GM23338 (cell line): ENCODE results near the gene REEP3. TPM values are rescaled to one million over a fixed set of nuclear protein-coding genes. Genes with fewer than 3 reads are reported as not detected.

Experiments used
- ATAC-seq: fragments of 200-7000 bp; cut with Tn5 transposase; 3 replicates; pipeline ENCODE4 v1.9.1; 2020
- DNase-seq: peaks from one replicate; pipeline ENCODE4 v3.0.0-alpha.2; 2015; ENCODE audit warnings: low spot score
- H2AFZ ChIP-seq: fragments of 200-600 bp; sonication (generic); 2 replicates; pipeline ENCODE4 v1.8.0; 2016; ENCODE audit warnings: antibody characterized with exemption, mild to moderate bottlenecking, moderate library complexity
- H3F3A ChIP-seq: fragments of 200-600 bp; sonication (generic); replicated peaks from 2 replicates; pipeline ENCODE4 v1.8.0; 2017; ENCODE audit warnings: antibody characterized with exemption, mixed run types, low read depth
- H3K27ac ChIP-seq: fragments of 200-600 bp; sonication (generic); 2 replicates; pipeline ENCODE4 v1.6.1; 2016; ENCODE audit warnings: low read depth
- H3K27me3 ChIP-seq: fragments of 200-600 bp; sonication (generic); 2 replicates; pipeline ENCODE4 v1.8.0; 2016; ENCODE audit warnings: mild to moderate bottlenecking, mixed run types, moderate library complexity; ENCODE audit not compliant: insufficient read depth
- H3K36me3 ChIP-seq: fragments of 200-600 bp; sonication (generic); 2 replicates; pipeline ENCODE4 v1.8.0; 2016; ENCODE audit warnings: mild to moderate bottlenecking; ENCODE audit not compliant: insufficient read depth
- H3K4me1 ChIP-seq: fragments of 200-600 bp; sonication (generic); 2 replicates; pipeline ENCODE4 v1.8.0; 2016; ENCODE audit warnings: mild to moderate bottlenecking, moderate library complexity; ENCODE audit not compliant: insufficient read depth
- H3K4me2 ChIP-seq: fragments of 200-600 bp; sonication (generic); 2 replicates; pipeline ENCODE4 v1.7.1; 2017; ENCODE audit warnings: mixed run types
- H3K4me3 ChIP-seq: fragments of 200-600 bp; sonication (generic); 2 replicates; pipeline ENCODE4 v1.6.1; 2016; ENCODE audit warnings: mixed run types
- H3K79me2 ChIP-seq: fragments of 200-600 bp; sonication (generic); replicated peaks from 2 replicates; pipeline ENCODE4 v1.8.0; 2017; ENCODE audit warnings: mild to moderate bottlenecking; ENCODE audit not compliant: insufficient read depth
- H3K9me2 ChIP-seq: fragments of 200-600 bp; sonication (generic); 2 replicates; pipeline ENCODE4 v1.8.0; 2017; ENCODE audit not compliant: insufficient read depth
- H4K20me1 ChIP-seq: fragments of 200-600 bp; sonication (generic); replicated peaks from 2 replicates; pipeline ENCODE4 v1.8.0; 2017; ENCODE audit warnings: mild to moderate bottlenecking; ENCODE audit not compliant: insufficient read depth
- H3K27ac Mint-ChIP-seq: 2 replicates; pipeline ENCODE4 v1.8.0; 2020; ENCODE audit warnings: inconsistent platforms, mild to moderate bottlenecking, moderate library complexity, mixed read lengths
- H3K27me3 Mint-ChIP-seq: 3 replicates; pipeline ENCODE4 v1.8.0; 2022; ENCODE audit warnings: low read depth, mild to moderate bottlenecking, moderate library complexity, mixed read lengths, inconsistent platforms; ENCODE audit not compliant: insufficient read depth, poor library complexity
- H3K36me3 Mint-ChIP-seq: 3 replicates; pipeline ENCODE4 v1.8.0; 2021; ENCODE audit warnings: low read depth, mild to moderate bottlenecking, inconsistent platforms, moderate library complexity, mixed read lengths
- H3K4me1 Mint-ChIP-seq: 3 replicates; pipeline ENCODE4 v1.8.0; 2020; ENCODE audit warnings: mild to moderate bottlenecking, inconsistent platforms, mixed read lengths
- H3K4me3 Mint-ChIP-seq: 3 replicates; pipeline ENCODE4 v1.8.0; 2021; ENCODE audit warnings: moderate library complexity, mild to moderate bottlenecking, inconsistent platforms, mixed read lengths
- H3K9me3 Mint-ChIP-seq: 3 replicates; pipeline ENCODE4 v1.8.0; 2020; ENCODE audit warnings: moderate library complexity, mild to moderate bottlenecking, inconsistent platforms, mixed read lengths
- CREB1 ChIP-seq: fragments of 250-450 bp; sonication (Bioruptor Pico); IDR thresholded peaks from 2 replicates; pipeline ENCODE4 v1.5.0; 2020; ENCODE audit warnings: low read depth, mild to moderate bottlenecking, moderate library complexity
- ETS1 ChIP-seq: IDR thresholded peaks from 2 replicates; pipeline ENCODE4 v1.6.1; 2016; ENCODE audit warnings: antibody characterized with exemption
- EZH2 ChIP-seq: fragments of 200-600 bp; sonication (generic); IDR thresholded peaks from one replicate; pipeline ENCODE4 v1.8.0; 2017; ENCODE audit warnings: antibody characterized with exemption, mild to moderate bottlenecking, low read depth; ENCODE audit not compliant: unreplicated experiment
- EZH2phosphoT487 ChIP-seq: fragments of 200-600 bp; sonication (generic); IDR thresholded peaks from one replicate; pipeline ENCODE4 v1.8.1; 2018; ENCODE audit warnings: antibody characterized with exemption; ENCODE audit not compliant: unreplicated experiment
- JUNB ChIP-seq: IDR thresholded peaks from one replicate; pipeline ENCODE4 v1.6.1; 2016; ENCODE audit warnings: antibody characterized with exemption; ENCODE audit not compliant: unreplicated experiment
- NANOG ChIP-seq: IDR thresholded peaks from 2 replicates; pipeline ENCODE4 v1.6.1; 2016; ENCODE audit warnings: antibody characterized with exemption, borderline replicate concordance
- POLR2AphosphoS5 ChIP-seq: IDR thresholded peaks from 2 replicates; pipeline ENCODE4 v1.6.1; 2016; ENCODE audit warnings: antibody characterized with exemption, low read depth
- STAT1 ChIP-seq: IDR thresholded peaks from one replicate; pipeline ENCODE4 v1.6.1; 2016; ENCODE audit warnings: antibody characterized with exemption; ENCODE audit not compliant: unreplicated experiment
- ZNF114 ChIP-seq: fragments of 250-450 bp; sonication (Bioruptor Pico); IDR thresholded peaks from 2 replicates; pipeline ENCODE4 v1.5.0; 2020; ENCODE audit warnings: mild to moderate bottlenecking, moderate library complexity
- ZNF331 ChIP-seq: fragments of 250-450 bp; sonication (Bioruptor Pico); IDR thresholded peaks from 2 replicates; pipeline ENCODE4 v1.5.0; 2020; ENCODE audit warnings: low read depth, mild to moderate bottlenecking, moderate library complexity
- ZNF462 ChIP-seq: fragments of 250-450 bp; sonication (Bioruptor Pico); IDR thresholded peaks from 2 replicates; pipeline ENCODE4 v1.5.0; 2020; ENCODE audit warnings: mild to moderate bottlenecking, moderate library complexity
- polyA plus RNA-seq: library from polyadenylated mRNA; unstranded; fragments of >200 nt; fragmentation: Nextera tagmentation; extraction: Ambion mirVana; gene quantifications from 2 replicates; pipeline ENCODE4 v1.2.1, GENCODE V29; 2016
- total RNA-seq: library from RNA; depleted of rRNA; stranded (reverse); fragments of >200 nt; shearing (Covaris generic); gene quantifications from 2 replicates; pipeline ENCODE4 v1.2.3, GENCODE V29; 2014
- TF ChIP-seq, protein P1 (sequence below), 2 experiments: fragments of 200-600 bp in 1 of 2; sonication (generic) in 1 of 2; conservative IDR thresholded peaks; 2 replicates each; pipeline versions ENCODE4 v1.5.1 to v1.6.1; 2016 to 2017; ENCODE audit warnings: antibody characterized with exemption in 2 of 2, low read depth in 2 of 2, mild to moderate bottlenecking in 2 of 2, moderate library complexity in 1 of 2
- TF ChIP-seq, protein P2 (sequence below): IDR thresholded peaks from one replicate; pipeline ENCODE4 v1.6.1; 2018; ENCODE audit warnings: antibody characterized with exemption; ENCODE audit not compliant: unreplicated experiment

Gene REEP3
- total and polyA plus RNA-seq, 2 experiments from 2014 or later = 29.5 to 48.7 TPM

GRCh38 chr10:63591600-63592379 is 70.6 kb downstream of the REEP3 start:
- DNase-seq = no peak

More at GRCh38 chr10:63591600-63592379, 70.6 kb downstream of the REEP3 start:
- H2AFZ ChIP-seq = no peak overlapping the region
- H3K79me2 ChIP-seq = peaks cover 24% of the 10 kb centered on the region; the same call in 1 of the 2 replicates
- Mint-ChIP-seq H3K4me3 (no peak overlapping the region), H3K27ac (peak overlapping the region; percentile 78; the same call in 1 of the 2 replicates), H3K9me3 (no peaks in the 10 kb centered on the region), H3K36me3 (peaks cover 5% of the 10 kb centered on the region; the same call in 2 of the 3 replicates), H3K4me1 (no peaks in the 10 kb centered on the region; the same call in 1 of the 3 replicates), H3K27me3 (peaks cover 2% of the 10 kb centered on the region)
- no peaks in the 10 kb centered on the region for H4K20me1 ChIP-seq
- no peaks in the 10 kb centered on the region for H3K9me2 ChIP-seq
- H3K27me3 ChIP-seq = no peaks in the 10 kb centered on the region
- peak overlapping the region; percentile 3; the same call in 1 of the 2 replicates for H3K27ac ChIP-seq
- ATAC-seq = no peak
- TF ChIP-seq ZNF331 (CRISPR knock-in tag) = no peak
- TF ChIP-seq, protein P1, sequence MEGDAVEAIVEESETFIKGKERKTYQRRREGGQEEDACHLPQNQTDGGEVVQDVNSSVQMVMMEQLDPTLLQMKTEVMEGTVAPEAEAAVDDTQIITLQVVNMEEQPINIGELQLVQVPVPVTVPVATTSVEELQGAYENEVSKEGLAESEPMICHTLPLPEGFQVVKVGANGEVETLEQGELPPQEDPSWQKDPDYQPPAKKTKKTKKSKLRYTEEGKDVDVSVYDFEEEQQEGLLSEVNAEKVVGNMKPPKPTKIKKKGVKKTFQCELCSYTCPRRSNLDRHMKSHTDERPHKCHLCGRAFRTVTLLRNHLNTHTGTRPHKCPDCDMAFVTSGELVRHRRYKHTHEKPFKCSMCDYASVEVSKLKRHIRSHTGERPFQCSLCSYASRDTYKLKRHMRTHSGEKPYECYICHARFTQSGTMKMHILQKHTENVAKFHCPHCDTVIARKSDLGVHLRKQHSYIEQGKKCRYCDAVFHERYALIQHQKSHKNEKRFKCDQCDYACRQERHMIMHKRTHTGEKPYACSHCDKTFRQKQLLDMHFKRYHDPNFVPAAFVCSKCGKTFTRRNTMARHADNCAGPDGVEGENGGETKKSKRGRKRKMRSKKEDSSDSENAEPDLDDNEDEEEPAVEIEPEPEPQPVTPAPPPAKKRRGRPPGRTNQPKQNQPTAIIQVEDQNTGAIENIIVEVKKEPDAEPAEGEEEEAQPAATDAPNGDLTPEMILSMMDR (conservative IDR thresholded peaks at IDR 0.05; ENCODE audit: low read depth in 2 of 2) = no peak
- TF ChIP-seq EZH2 = no peak
- no peak for TF ChIP-seq POLR2AphosphoS5
- no peak for TF ChIP-seq ETS1
- no peak for TF ChIP-seq ZNF114 (CRISPR knock-in tag)
- no peak for TF ChIP-seq ZNF462 (CRISPR knock-in tag)
- TF ChIP-seq, protein P2, sequence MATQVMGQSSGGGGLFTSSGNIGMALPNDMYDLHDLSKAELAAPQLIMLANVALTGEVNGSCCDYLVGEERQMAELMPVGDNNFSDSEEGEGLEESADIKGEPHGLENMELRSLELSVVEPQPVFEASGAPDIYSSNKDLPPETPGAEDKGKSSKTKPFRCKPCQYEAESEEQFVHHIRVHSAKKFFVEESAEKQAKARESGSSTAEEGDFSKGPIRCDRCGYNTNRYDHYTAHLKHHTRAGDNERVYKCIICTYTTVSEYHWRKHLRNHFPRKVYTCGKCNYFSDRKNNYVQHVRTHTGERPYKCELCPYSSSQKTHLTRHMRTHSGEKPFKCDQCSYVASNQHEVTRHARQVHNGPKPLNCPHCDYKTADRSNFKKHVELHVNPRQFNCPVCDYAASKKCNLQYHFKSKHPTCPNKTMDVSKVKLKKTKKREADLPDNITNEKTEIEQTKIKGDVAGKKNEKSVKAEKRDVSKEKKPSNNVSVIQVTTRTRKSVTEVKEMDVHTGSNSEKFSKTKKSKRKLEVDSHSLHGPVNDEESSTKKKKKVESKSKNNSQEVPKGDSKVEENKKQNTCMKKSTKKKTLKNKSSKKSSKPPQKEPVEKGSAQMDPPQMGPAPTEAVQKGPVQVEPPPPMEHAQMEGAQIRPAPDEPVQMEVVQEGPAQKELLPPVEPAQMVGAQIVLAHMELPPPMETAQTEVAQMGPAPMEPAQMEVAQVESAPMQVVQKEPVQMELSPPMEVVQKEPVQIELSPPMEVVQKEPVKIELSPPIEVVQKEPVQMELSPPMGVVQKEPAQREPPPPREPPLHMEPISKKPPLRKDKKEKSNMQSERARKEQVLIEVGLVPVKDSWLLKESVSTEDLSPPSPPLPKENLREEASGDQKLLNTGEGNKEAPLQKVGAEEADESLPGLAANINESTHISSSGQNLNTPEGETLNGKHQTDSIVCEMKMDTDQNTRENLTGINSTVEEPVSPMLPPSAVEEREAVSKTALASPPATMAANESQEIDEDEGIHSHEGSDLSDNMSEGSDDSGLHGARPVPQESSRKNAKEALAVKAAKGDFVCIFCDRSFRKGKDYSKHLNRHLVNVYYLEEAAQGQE = no peak
- no peak for TF ChIP-seq STAT1
- TF ChIP-seq JUNB = no peak
- TF ChIP-seq NANOG = no peak
- TF ChIP-seq CREB1 (CRISPR knock-in tag) = no peak
- no peak for TF ChIP-seq EZH2phosphoT487
- H3K4me3 ChIP-seq = no peak overlapping the region
- no peaks in the 10 kb centered on the region for H3K36me3 ChIP-seq
- no peak overlapping the region for H3K4me2 ChIP-seq
- no peaks in the 10 kb centered on the region for H3F3A ChIP-seq
- H3K4me1 ChIP-seq = peaks cover 5% of the 10 kb centered on the region; the same call in 1 of the 2 replicates
